HG03558 (cell line): Measurements from ENCODE around the gene TES.
"Not testable (repeated sequence)": the region's sequence is repeated elsewhere in the genome, so short reads cannot be mapped to it uniquely, and the experiment has no call there.

Source experiments
- ATAC-seq: cut with Tn5 transposase; IDR thresholded peaks from one replicate; pipeline ENCODE4 v1.9.1; 2021; ENCODE audit warnings: moderate number of reproducible peaks; ENCODE audit not compliant: unreplicated experiment; ENCODE audit errors: extremely low read depth

Gene TES

GRCh38 chr7:116210345-116211005 lies at the start of gene TES:
Gene TES, plus strand, starts transcription at chr7:116210539. Its CDS starts 169 bp downstream, at chr7:116210708.
- peak; percentile 59 for ATAC-seq

- ATAC-seq: no peak
These were observed 48.6 kb upstream of the TES start for GRCh38 chr7:116161728-116162127.

GRCh38 chr7:116162254-116162653 lies 48.1 kb upstream of the TES start:
- ATAC-seq: peak; percentile 33

- ATAC-seq: no peak
These were observed 47.3 kb upstream of the TES start for GRCh38 chr7:116162992-116163391.

- ATAC-seq: no peak
These were observed 45.6 kb upstream of the TES start for GRCh38 chr7:116164552-116165306.

GRCh38 chr7:116165717-116166116 lies 44.6 kb upstream of the TES start:
- peak; percentile 59 for ATAC-seq

GRCh38 chr7:116166156-116166555 lies 44.2 kb upstream of the TES start:
- no peak for ATAC-seq

GRCh38 chr7:116167177-116167576 lies 43.2 kb upstream of the TES start:
- ATAC-seq: no peak

- ATAC-seq: no peak
These were observed 41.3 kb upstream of the TES start for GRCh38 chr7:116169060-116169459.

- ATAC-seq: no peak
These were observed 40.2 kb upstream of the TES start for GRCh38 chr7:116170180-116170579.

- ATAC-seq: no peak
These were observed 39.2 kb upstream of the TES start for GRCh38 chr7:116171094-116171493.

GRCh38 chr7:116172353-116172752 lies 38.0 kb upstream of the TES start:
- no peak for ATAC-seq

- no peak for ATAC-seq
These were observed 37.0 kb upstream of the TES start for GRCh38 chr7:116173051-116174028.

GRCh38 chr7:116175095-116175494 lies 35.2 kb upstream of the TES start:
- not testable (repeated sequence) for ATAC-seq

- no peak for ATAC-seq
These were observed 34.1 kb upstream of the TES start for GRCh38 chr7:116176226-116176625.

- ATAC-seq: no peak
These were observed 33.3 kb upstream of the TES start for GRCh38 chr7:116177009-116177408.

GRCh38 chr7:116180302-116180701 lies 30.0 kb upstream of the TES start:
- ATAC-seq: no peak

- no peak for ATAC-seq
These were observed 28.3 kb upstream of the TES start for GRCh38 chr7:116182023-116182422.

- no peak for ATAC-seq
These were observed 24.9 kb upstream of the TES start for GRCh38 chr7:116185450-116185849.

- no peak for ATAC-seq
These were observed 24.4 kb upstream of the TES start for GRCh38 chr7:116185956-116186355.

GRCh38 chr7:116187400-116187799 lies 22.9 kb upstream of the TES start:
- no peak for ATAC-seq
